B cell (primary cell): ENCODE results near the gene DGKE. TPM values are rescaled to one million over a fixed set of nuclear protein-coding genes. Genes with fewer than 3 reads are reported as not detected.

Experiments used
- ATAC-seq: fragments of 200-7000 bp; cut with Tn5 transposase; one replicate; pipeline ENCODE4 v1.10.0; 2021; ENCODE audit warnings: low read depth, mild to moderate bottlenecking, moderate number of reproducible peaks, moderate library complexity
- CTCF ChIA-PET: fragments of 350-600 bp; sonication (Branson Sonifier 250); formaldehyde crosslinking; loops from one replicate; lab custom pipeline; 2021; ENCODE audit warnings: antibody characterized with exemption, inconsistent platforms; lab: Charles Lee
- POLR2A ChIA-PET: fragments of 350-600 bp; sonication (Branson Sonifier 250); formaldehyde crosslinking; loops from one replicate; lab custom pipeline; 2021; ENCODE audit warnings: antibody characterized with exemption; lab: Charles Lee
- DNase-seq: peaks from one replicate; pipeline ENCODE4 v3.0.0; 2013
- H2AFZ ChIP-seq: 2 replicates; pipeline ENCODE4 v1.6.1; 2012; ENCODE audit warnings: mild to moderate bottlenecking, low read depth, low read length; ENCODE audit not compliant: insufficient read depth, poor library complexity, severe bottlenecking
- H3K27ac ChIP-seq, 2 donors: 1 replicate in 1 of 2; 2 replicates in 1 of 2; pipeline ENCODE4 v1.5.1; 2012 to 2013; ENCODE audit warnings: low read length in 2 of 2, mild to moderate bottlenecking in 2 of 2, moderate library complexity in 1 of 2
- H3K27me3 ChIP-seq, 4 experiments: fragments of 200-600 bp in 1 of 4; sonication (generic) in 1 of 4; replicated peaks in 1 of 4; 1 replicate in 2 of 4; 2 replicates in 2 of 4; pipeline versions ENCODE4 v1.6.1 to v1.7.0; 2013 to 2016; ENCODE audit warnings: low read length in 3 of 4, mild to moderate bottlenecking in 2 of 4, mixed read lengths in 1 of 4, moderate library complexity in 1 of 4; ENCODE audit not compliant: insufficient read depth in 4 of 4, control insufficient read depth in 3 of 4; ENCODE audit errors: control extremely low read depth in 1 of 4
- H3K36me3 ChIP-seq, 2 experiments: replicated peaks in 1 of 2; 1 replicate in 1 of 2; 2 replicates in 1 of 2; pipeline versions ENCODE4 v1.6.1 to v1.7.1; 2013; ENCODE audit warnings: low read length in 1 of 2; ENCODE audit not compliant: insufficient read depth in 2 of 2, control insufficient read depth in 1 of 2; ENCODE audit errors: control extremely low read depth in 1 of 2, extremely low read depth in 1 of 2
- H3K4me1 ChIP-seq, 2 donors: fragments of 200-600 bp in 1 of 2; sonication (generic) in 1 of 2; 1 replicate in 1 of 2; 2 replicates in 1 of 2; pipeline versions ENCODE4 v1.5.1 to v1.6.1; 2013 to 2017; ENCODE audit warnings: low read length in 2 of 2; ENCODE audit not compliant: control insufficient read depth in 2 of 2, insufficient read depth in 2 of 2
- H3K4me2 ChIP-seq: replicated peaks from 2 replicates; pipeline ENCODE3; 2012; ENCODE audit warnings: mild to moderate bottlenecking, low read depth, low read length; ENCODE audit not compliant: poor library complexity, severe bottlenecking
- H3K4me3 ChIP-seq, 5 experiments: fragments of 200-600 bp in 1 of 5; sonication (generic) in 1 of 5; 1 replicate in 3 of 5; 2 replicates in 2 of 5; pipeline versions ENCODE4 v1.5.1 to v1.7.0; 2011 to 2016; ENCODE audit warnings: low read length in 4 of 5, mild to moderate bottlenecking in 4 of 5, low read depth in 2 of 5, control low read depth in 1 of 5, moderate library complexity in 1 of 5; ENCODE audit not compliant: insufficient read depth in 1 of 5; ENCODE audit errors: control extremely low read depth in 1 of 5, extremely low read depth in 1 of 5
- H3K79me2 ChIP-seq: fragments of 200-600 bp; sonication (generic); one replicate; pipeline ENCODE4 v1.6.0; 2016; ENCODE audit warnings: low read length; ENCODE audit not compliant: control insufficient read depth, insufficient read depth
- H3K9ac ChIP-seq: fragments of 200-600 bp; sonication (generic); 2 replicates; pipeline ENCODE4 v1.6.1; 2017; ENCODE audit warnings: mild to moderate bottlenecking, low read length, moderate library complexity
- H3K9me3 ChIP-seq, 3 donors: one replicate each; pipeline versions ENCODE4 v1.6.1 to v1.7.1; 2013; ENCODE audit warnings: low read length in 2 of 3; ENCODE audit not compliant: control insufficient read depth in 2 of 3, insufficient read depth in 1 of 3; ENCODE audit errors: control extremely low read depth in 1 of 3
- H4K20me1 ChIP-seq: 2 replicates; pipeline ENCODE4 v1.6.0; 2012; ENCODE audit warnings: mild to moderate bottlenecking, low read length; ENCODE audit not compliant: insufficient read depth, control insufficient read depth, poor library complexity, severe bottlenecking
- H3K27ac Mint-ChIP-seq: one replicate; pipeline ENCODE4 v1.8.0; 2021; ENCODE audit warnings: mixed read lengths
- H3K27me3 Mint-ChIP-seq: one replicate; pipeline ENCODE4 v1.8.0; 2021; ENCODE audit warnings: mixed read lengths
- H3K4me1 Mint-ChIP-seq: one replicate; pipeline ENCODE4 v1.8.0; 2021; ENCODE audit warnings: mixed read lengths
- H3K4me3 Mint-ChIP-seq: one replicate; pipeline ENCODE4 v1.8.0; 2021; ENCODE audit warnings: mixed read lengths
- H3K9me3 Mint-ChIP-seq: one replicate; pipeline ENCODE4 v1.8.0; 2022; ENCODE audit warnings: mixed read lengths; ENCODE audit not compliant: insufficient read depth
- CTCF ChIP-seq: fragments of 200-600 bp; IDR thresholded peaks from one replicate; pipeline ENCODE4 v1.8.0; 2022; ENCODE audit warnings: antibody characterized with exemption, mild to moderate bottlenecking
- EZH2 ChIP-seq: IDR thresholded peaks from 2 replicates; pipeline ENCODE4 v1.6.1; 2012; ENCODE audit warnings: borderline replicate concordance, low read depth, mild to moderate bottlenecking, moderate library complexity, low read length; ENCODE audit not compliant: insufficient read depth, poor library complexity, severe bottlenecking
- WGBS: methylation state at CpG from one replicate; pipeline ENCODE4 v1.1.5; 2013; ENCODE audit warnings: missing lambda C conversion rate; ENCODE audit not compliant: insufficient coverage; 5-methylcytosine and 5-hydroxymethylcytosine counted together
- intact Hi-C: fragments of 100-400 bp; cut with micrococcal nuclease; formaldehyde crosslinking; loops from one replicate; pipeline ENCODE4 v1.10.0; 2022
- polyA plus RNA-seq: library from polyadenylated mRNA; depleted of rRNA; stranded (reverse); fragments of >200 nt; gene quantifications from 2 replicates; pipeline ENCODE4 v1.2.3, GENCODE V29; 2012
- total RNA-seq, 2 donors: library from RNA; stranded (reverse); fragments of 120-200 nt in 1 of 2; gene quantifications; 1 replicate in 1 of 2; 2 replicates in 1 of 2; pipeline versions ENCODE4 v1.2.3 to v1.2.4, GENCODE V29; 2013 to 2022

The DGKE gene
- total and polyA plus RNA-seq, 2 donors (not counting 1 experiment from before 2014, with no cell fraction given) = 8.9 to 28.1 TPM

GRCh38 chr17:56880571-56880970, 46.6 kb downstream of the DGKE start:
- Histone ChIP-seq H3K27me3 (no peaks in the 10 kb centered on the region), H3K4me2 (no peak overlapping the region), H4K20me1 (no peaks in the 10 kb centered on the region), H3K9ac (no peak overlapping the region), H3K4me1 (peaks cover 0 to 3% of the 10 kb centered on the region in 2 donors), H3K36me3 (peaks cover 0 to 3% of the 10 kb centered on the region in 2 experiments), H3K9me3 (no peaks in the 10 kb centered on the region), H3K27ac (no peak overlapping the region), H3K79me2 (no peaks in the 10 kb centered on the region), H3K4me3 (no peak overlapping the region), H2AFZ (no peak overlapping the region)
- WGBS = 85% methylated on average over 5 of the region's 8 CpGs
- Mint-ChIP-seq H3K27me3 (no peaks in the 10 kb centered on the region), H3K4me3 (no peak overlapping the region), H3K9me3 (no peaks in the 10 kb centered on the region), H3K27ac (no peak overlapping the region), H3K4me1 (peaks cover 4% of the 10 kb centered on the region)
- intact Hi-C loops = no loop called here
- TF ChIP-seq EZH2 (no peak), CTCF (no peak)
- ChIA-PET CTCF (no interaction called here), POLR2A (interaction anchor here (0.5 kb wide), 1 partner anchor 1746 kb away, joined by 3 read pairs; no protein-coding TSS in a partner anchor)
- ATAC-seq (no peak), DNase-seq (no peak)

GRCh38 chr17:56881685-56882295, 47.8 kb downstream of the DGKE start:
- no peak for DNase-seq
- ChIA-PET CTCF (interaction anchor here (1.0 kb wide), 1 partner anchor 58 kb away, joined by 3 read pairs; no protein-coding TSS in a partner anchor), POLR2A (interaction anchor here (0.6 kb wide), 1 partner anchor 32 kb away, joined by 9 read pairs; the partner anchor contains the start of gene TRIM25)

More at GRCh38 chr17:56881685-56882295, 47.8 kb downstream of the DGKE start:
- Histone ChIP-seq H3K4me3 (no peak overlapping the region), H4K20me1 (no peaks in the 10 kb centered on the region), H2AFZ (no peak overlapping the region), H3K27me3 (no peaks in the 10 kb centered on the region), H3K9ac (no peak overlapping the region), H3K4me2 (no peak overlapping the region), H3K79me2 (no peaks in the 10 kb centered on the region), H3K4me1 (peaks cover 0 to 3% of the 10 kb centered on the region in 2 donors), H3K36me3 (peaks cover 0 to 7% of the 10 kb centered on the region in 2 experiments), H3K27ac (no peak overlapping the region), H3K9me3 (no peaks in the 10 kb centered on the region)
- 100% methylated on average over 1 of the region's 3 CpGs for WGBS
- Mint-ChIP-seq H3K4me1 (peaks cover 4% of the 10 kb centered on the region), H3K27ac (no peak overlapping the region), H3K9me3 (no peaks in the 10 kb centered on the region), H3K27me3 (no peaks in the 10 kb centered on the region), H3K4me3 (no peak overlapping the region)
- intact Hi-C loops = no loop called here
- TF ChIP-seq EZH2 = no peak
- TF ChIP-seq CTCF = no peak
- ATAC-seq = no peak
